NCI-H69 (cell line): ENCODE measurements around the gene TAS2R1.
A peak's percentile ranks its signal among the peaks of the same experiment; 100 is the strongest.

ENCODE experiments used
- DNase-seq: peaks from one replicate; lab custom pipeline; 2025; lab: John Stamatoyannopoulos, UW

The TAS2R1 gene

GRCh38 chr5:9630251-9630650 lies at the start of gene TAS2R1:
Gene TAS2R1, minus strand, starts transcription at chr5:9630351. Its CDS starts 319 bp downstream, at chr5:9630032.
- no peak for DNase-seq

GRCh38 chr5:9670371-9670770 lies 40.2 kb upstream of the TAS2R1 start:
- DNase-seq = no peak

GRCh38 chr5:9667906-9668305 lies 37.8 kb upstream of the TAS2R1 start:
- DNase-seq = no peak

GRCh38 chr5:9663891-9664290 lies 33.7 kb upstream of the TAS2R1 start:
- DNase-seq = no peak

- DNase-seq = no peak
Measured at GRCh38 chr5:9661316-9662015, 31.3 kb upstream of the TAS2R1 start.

- DNase-seq = no peak
Measured at GRCh38 chr5:9658706-9659105, 28.6 kb upstream of the TAS2R1 start.

GRCh38 chr5:9657819-9658218 lies 27.7 kb upstream of the TAS2R1 start:
- DNase-seq = no peak

- DNase-seq = no peak
Measured at GRCh38 chr5:9655641-9656040, 25.5 kb upstream of the TAS2R1 start.

GRCh38 chr5:9654886-9655285 lies 24.7 kb upstream of the TAS2R1 start:
- DNase-seq = no peak

- no peak for DNase-seq
Measured at GRCh38 chr5:9653811-9654210, 23.7 kb upstream of the TAS2R1 start.

- no peak for DNase-seq
Measured at GRCh38 chr5:9653061-9653460, 22.9 kb upstream of the TAS2R1 start.

GRCh38 chr5:9652295-9652694 lies 22.1 kb upstream of the TAS2R1 start:
- DNase-seq = no peak

- no peak for DNase-seq
Measured at GRCh38 chr5:9646843-9647242, 16.7 kb upstream of the TAS2R1 start.

- no peak for DNase-seq
Measured at GRCh38 chr5:9644630-9645029, 14.5 kb upstream of the TAS2R1 start.

GRCh38 chr5:9642621-9643020 lies 12.5 kb upstream of the TAS2R1 start:
- no peak for DNase-seq

GRCh38 chr5:9641806-9642355 lies 11.7 kb upstream of the TAS2R1 start:
- DNase-seq = no peak

GRCh38 chr5:9632495-9632894 lies 2.3 kb upstream of the TAS2R1 start:
- DNase-seq = no peak

GRCh38 chr5:9627541-9627940 lies 2.6 kb downstream of the TAS2R1 start:
- DNase-seq = no peak

- DNase-seq = peak; percentile 25
Measured at GRCh38 chr5:9626955-9627354, 3.2 kb downstream of the TAS2R1 start.

GRCh38 chr5:9625731-9626130 lies 4.4 kb downstream of the TAS2R1 start:
- no peak for DNase-seq

GRCh38 chr5:9625286-9625685 lies 4.9 kb downstream of the TAS2R1 start:
- no peak for DNase-seq

GRCh38 chr5:9624196-9624947 lies 5.8 kb downstream of the TAS2R1 start:
- DNase-seq = no peak

GRCh38 chr5:9623661-9624060 lies 6.5 kb downstream of the TAS2R1 start:
- DNase-seq = no peak
